ENCODE data around the gene MARCOL. TPM values are rescaled to one million over a fixed set of nuclear protein-coding genes. Genes with fewer than 3 reads are reported as not detected.
A peak's percentile ranks its signal among the peaks of the same experiment; 100 is the strongest.
"Not testable (repeated sequence)": the region's sequence is repeated elsewhere in the genome, so short reads cannot be mapped to it uniquely, and the experiment has no call there.

Gene MARCOL
- total RNA-seq, 2 experiments from 2014 or later: not detected

DNA sequence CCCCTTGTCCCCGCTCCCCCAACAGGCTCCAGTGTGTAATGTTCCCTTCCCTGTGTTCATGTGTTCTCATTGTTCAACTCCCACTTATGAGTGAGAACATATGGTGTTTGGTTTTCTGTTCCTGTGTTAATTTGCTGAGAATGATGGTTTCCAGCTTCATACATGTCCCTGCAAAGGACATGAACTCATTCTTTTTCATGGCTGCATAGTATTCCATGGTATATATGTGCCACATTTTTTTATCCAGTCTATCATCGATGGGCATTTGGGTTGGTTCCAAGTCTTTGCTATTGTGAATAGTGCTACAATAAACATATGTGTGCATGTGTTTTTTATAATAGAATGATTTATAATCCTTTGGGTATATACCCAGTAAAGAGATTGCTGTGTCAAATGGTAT is 36.8 kb downstream of the MARCOL start:
- POLR2A ChIA-PET; DNase-seq; ATAC-seq; H3K4me1 Mint-ChIP-seq; H3K36me3 Mint-ChIP-seq (ENCODE audit: low read depth); CTCF ChIA-PET; H3K4me3 Mint-ChIP-seq; intact Hi-C loops (cut with DNase I, micrococcal nuclease); H3K27ac Mint-ChIP-seq; H3K27me3 Mint-ChIP-seq: not testable (repeated sequence)
- H3K9me3 Mint-ChIP-seq (ENCODE audit: low read depth): peaks cover 22% of the 10 kb centered on the region

DNA sequence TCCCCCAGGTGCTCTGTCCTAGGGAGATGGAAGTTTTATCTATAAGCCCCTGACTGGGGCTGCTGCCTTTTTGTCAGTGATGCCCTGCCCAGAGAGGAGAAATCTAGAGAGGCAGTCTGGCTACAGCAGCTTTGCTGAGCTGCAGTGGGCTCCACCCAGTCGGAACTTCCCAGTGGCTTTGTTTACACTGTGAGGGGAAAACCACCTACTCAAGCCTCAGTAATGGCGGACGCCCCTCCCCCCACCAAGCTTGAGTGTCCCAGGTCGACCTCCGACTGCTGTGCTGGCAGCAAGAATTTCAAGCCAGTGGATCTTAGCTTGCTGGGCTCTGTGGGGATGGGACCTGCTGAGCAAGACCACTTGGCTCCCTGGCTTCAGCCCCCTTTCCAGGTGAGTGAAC is 42.6 kb downstream of the MARCOL start:
- H3K27ac Mint-ChIP-seq; intact Hi-C loops (cut with DNase I, micrococcal nuclease); H3K4me3 Mint-ChIP-seq; H3K27me3 Mint-ChIP-seq; ATAC-seq; CTCF ChIA-PET; H3K36me3 Mint-ChIP-seq (ENCODE audit: low read depth); H3K4me1 Mint-ChIP-seq: not testable (repeated sequence)
- peak; percentile 33 for DNase-seq
- H3K9me3 Mint-ChIP-seq (ENCODE audit: low read depth): peaks cover 20% of the 10 kb centered on the region
- POLR2A ChIA-PET: interaction anchor here (0.6 kb wide), 1 partner anchor 786 kb away, joined by 4 read pairs; no protein-coding TSS in a partner anchor

DNA sequence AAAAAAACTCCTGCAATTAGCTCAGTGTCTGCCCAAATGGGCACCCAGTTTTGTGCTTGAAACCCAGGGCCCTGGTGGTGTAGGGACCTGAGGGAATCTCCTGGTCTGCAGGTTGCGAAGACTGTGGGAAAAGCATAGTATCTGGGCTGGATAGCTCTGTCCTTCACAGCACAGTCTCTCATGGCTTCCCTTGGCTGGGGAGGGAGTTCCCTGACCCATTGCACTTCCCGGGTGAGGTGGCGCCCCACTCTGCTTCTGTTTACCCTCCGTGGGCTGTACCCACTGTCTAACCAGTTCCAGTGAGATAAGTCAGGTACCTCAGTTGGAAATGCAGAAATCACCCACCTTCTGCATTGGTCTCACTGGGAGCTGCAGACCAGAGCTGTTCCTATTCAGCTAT is 43.0 kb downstream of the MARCOL start:
- H3K4me1 Mint-ChIP-seq; intact Hi-C loops (cut with DNase I, micrococcal nuclease); H3K36me3 Mint-ChIP-seq (ENCODE audit: low read depth); H3K27me3 Mint-ChIP-seq; H3K27ac Mint-ChIP-seq; DNase-seq; ATAC-seq; H3K4me3 Mint-ChIP-seq: not testable (repeated sequence)
- ChIA-PET POLR2A (interaction anchor here (0.6 kb wide), 1 partner anchor 786 kb away, joined by 4 read pairs; no protein-coding TSS in a partner anchor), CTCF (interaction anchor here (0.6 kb wide), 1 partner anchor 174 kb away, joined by 3 read pairs; no protein-coding TSS in a partner anchor)
- peaks cover 18% of the 10 kb centered on the region for H3K9me3 Mint-ChIP-seq (ENCODE audit: low read depth)

DNA sequence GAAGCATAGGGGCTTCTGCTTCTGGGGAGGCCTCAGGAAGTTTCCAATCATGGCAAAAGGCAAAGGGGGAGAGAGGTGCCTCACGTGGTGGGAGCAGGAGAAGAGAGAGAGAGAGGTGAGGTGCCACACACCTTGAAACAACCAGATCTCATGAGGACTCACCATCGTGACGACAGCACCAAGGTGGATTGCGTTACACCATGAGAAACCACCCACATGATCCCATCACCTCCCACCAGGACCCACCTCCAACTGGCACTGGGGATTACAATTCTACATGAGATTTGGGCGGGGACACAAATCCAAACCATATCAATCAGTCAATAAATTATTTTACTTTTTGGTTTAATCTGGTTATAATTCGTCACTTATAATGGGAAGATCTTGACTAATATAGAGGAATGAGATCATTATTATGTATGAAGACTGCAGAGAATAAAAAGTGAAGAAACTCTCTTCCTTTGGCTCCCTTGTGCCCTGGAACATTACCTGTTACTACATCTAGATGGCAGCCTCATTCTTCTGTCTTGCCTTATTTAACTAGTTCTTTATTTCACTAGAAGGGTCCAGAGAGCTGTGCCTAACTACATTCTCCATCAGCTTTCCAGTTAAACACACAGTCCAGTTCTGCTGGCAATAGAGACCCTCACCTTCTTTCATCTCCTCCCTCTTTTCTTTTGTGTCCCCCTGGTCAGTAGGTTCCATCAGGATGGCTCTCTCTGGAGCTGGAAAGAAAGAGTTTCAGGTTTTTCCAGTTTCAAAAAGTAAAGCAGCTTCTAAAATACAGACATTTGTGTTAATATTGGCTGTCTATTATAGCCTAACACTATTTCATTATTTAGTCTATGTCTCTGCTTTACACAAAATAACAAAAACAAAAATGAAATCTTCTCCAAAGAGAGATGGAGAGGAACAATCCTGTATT is 52.2 kb downstream of the MARCOL start:
- CTCF ChIA-PET: interaction anchor here (0.8 to 1.7 kb wide), 5 partner anchors 85 to 540 kb away, joined by 3 to 6 read pairs (median 3); no protein-coding TSS in a partner anchor
- Mint-ChIP-seq H3K4me1 (no peaks in the 10 kb centered on the region), H3K9me3 (ENCODE audit: low read depth) (no peaks in the 10 kb centered on the region), H3K27me3 (peaks cover 6% of the 10 kb centered on the region), H3K27ac (no peak overlapping the region), H3K36me3 (ENCODE audit: low read depth) (no peaks in the 10 kb centered on the region), H3K4me3 (no peak overlapping the region)
- POLR2A ChIA-PET: no interaction called here
- intact Hi-C loops (cut with DNase I, micrococcal nuclease): loop anchor here in 1 of 2 experiments (1.0 to 5.0 kb wide), 2 partner anchors 167 to 192 kb away; no protein-coding TSS in a partner anchor
- ATAC-seq: no peak
- no peak for DNase-seq

Other genes with a start within 250 kb of the MARCOL start
- not detected for gene SPINK5, start 174.5 kb upstream of the MARCOL start, total RNA-seq
- not detected for gene SPINK14, start 70.0 kb upstream of the MARCOL start, total RNA-seq
- gene SPINK6, start 35.5 kb upstream of the MARCOL start, total RNA-seq: not detected
- not detected for gene SPINK13, start 30.3 kb downstream of the MARCOL start, total RNA-seq
- not detected for gene SPINK7, start 73.9 kb downstream of the MARCOL start, total RNA-seq
- not detected for gene SPINK9, start 97.0 kb downstream of the MARCOL start, total RNA-seq
- 10 to 100 TPM; 47.5 to 65.4 TPM for gene FBXO38, start 145.4 kb downstream of the MARCOL start, total RNA-seq